Panc1 (cell line): ENCODE data around the gene SLC38A10.

Experiments
- CTCF ChIP-seq: fragments of 450-650 bp; IDR thresholded peaks from 2 replicates; pipeline ENCODE4 v1.5.1; 2017; ENCODE audit warnings: mild to moderate bottlenecking
- POLR2AphosphoS5 ChIP-seq: IDR thresholded peaks from 2 replicates; pipeline ENCODE4 v1.6.1; 2012; ENCODE audit warnings: mild to moderate bottlenecking, low read depth, low read length, moderate library complexity

GRCh38 chr17:81260171-81260570 is 34.9 kb downstream of the SLC38A10 start:
- no peak for TF ChIP-seq CTCF
- TF ChIP-seq POLR2AphosphoS5, result no peak
